NCI-H2227 treated with DMSO at 0.1 percent for 48 hours (cell line): ENCODE measurements around the gene NGEF.
"Not testable (repeated sequence)": the region's sequence is repeated elsewhere in the genome, so short reads cannot be mapped to it uniquely, and the experiment has no call there.

Experiments
- DNase-seq: peaks from one replicate; lab custom pipeline; 2025; lab: John Stamatoyannopoulos, UW

NGEF gene

GRCh38 chr2:232927032-232927792 is 85.8 kb downstream of the NGEF start:
- no peak for DNase-seq

- peak; percentile 34 for DNase-seq
Observed at GRCh38 chr2:232926431-232926939, 86.6 kb downstream of the NGEF start.

- DNase-seq: no peak
Observed at GRCh38 chr2:232925821-232926156, 87.3 kb downstream of the NGEF start.

GRCh38 chr2:232925153-232925820 is 87.8 kb downstream of the NGEF start:
- no peak for DNase-seq

GRCh38 chr2:232924433-232924832 is 88.6 kb downstream of the NGEF start:
- no peak for DNase-seq

GRCh38 chr2:232920760-232921159 is 92.3 kb downstream of the NGEF start:
- no peak for DNase-seq

GRCh38 chr2:232920055-232920454 is 93.0 kb downstream of the NGEF start:
- no peak for DNase-seq

GRCh38 chr2:232919141-232919540 is 93.9 kb downstream of the NGEF start:
- no peak for DNase-seq

GRCh38 chr2:232913903-232914302 is 99.2 kb downstream of the NGEF start:
- DNase-seq: no peak

GRCh38 chr2:232911712-232912277 is 101.3 kb downstream of the NGEF start:
- DNase-seq: no peak

- no peak for DNase-seq
Observed at GRCh38 chr2:232910376-232910775, 102.7 kb downstream of the NGEF start.

GRCh38 chr2:232908695-232909094 is 104.4 kb downstream of the NGEF start:
- DNase-seq: no peak

- DNase-seq: not testable (repeated sequence)
Observed at GRCh38 chr2:232907718-232908085, 105.4 kb downstream of the NGEF start.

GRCh38 chr2:232906867-232907717 is 106.0 kb downstream of the NGEF start:
- peak; percentile 79 for DNase-seq

- no peak for DNase-seq
Observed at GRCh38 chr2:232903989-232904388, 109.1 kb downstream of the NGEF start.

GRCh38 chr2:232901736-232902578 is 111.1 kb downstream of the NGEF start:
- no peak for DNase-seq

- no peak for DNase-seq
Observed at GRCh38 chr2:232900811-232901735, 112.0 kb downstream of the NGEF start.

- DNase-seq: no peak
Observed at GRCh38 chr2:232898592-232899543, 114.2 kb downstream of the NGEF start.
